T-helper 1 cell treated with Interleukin-12 subunit alpha and Interleukin-12 subunit beta and Interleukin-4 antibody, amounts not matched to agents 30 ng/mL and 1 ng/mL, for 36 hours (primary cell): ENCODE data around the gene RAPH1. TPM values are rescaled to one million over a fixed set of nuclear protein-coding genes. Genes with fewer than 3 reads are reported as not detected.
"Not testable (repeated sequence)": the region's sequence is repeated elsewhere in the genome, so short reads cannot be mapped to it uniquely, and the experiment has no call there.

Source experiments
- intact Hi-C: fragments of 100-400 bp; cut with micrococcal nuclease; formaldehyde crosslinking; loops from one replicate; pipeline ENCODE4 v1.15.1; 2024
- total RNA-seq: library from RNA; stranded (reverse); gene quantifications from 2 replicates; pipeline ENCODE4 v1.2.3, GENCODE V29; 2022

The RAPH1 gene
- total RNA-seq, 1 donor from 2014 or later: 2.8 TPM

- intact Hi-C loops: no loop called here
These were observed 96.6 kb downstream of the RAPH1 start for GRCh38 chr2:203438528-203438927.

- intact Hi-C loops: no loop called here
These were observed 97.6 kb downstream of the RAPH1 start for GRCh38 chr2:203437511-203437910.

GRCh38 chr2:203436496-203436895 is 98.6 kb downstream of the RAPH1 start:
- intact Hi-C loops: no loop called here

- intact Hi-C loops: no loop called here
These were observed 102.3 kb downstream of the RAPH1 start for GRCh38 chr2:203432811-203433210.

- intact Hi-C loops: no loop called here
These were observed 103.5 kb downstream of the RAPH1 start for GRCh38 chr2:203431391-203432185.

GRCh38 chr2:203429643-203430042 is 105.5 kb downstream of the RAPH1 start:
- intact Hi-C loops: not testable (repeated sequence)

GRCh38 chr2:203427061-203427460 is 108.0 kb downstream of the RAPH1 start:
- intact Hi-C loops: no loop called here

GRCh38 chr2:203418271-203418670 is 116.8 kb downstream of the RAPH1 start:
- intact Hi-C loops: no loop called here

- intact Hi-C loops: no loop called here
These were observed 121.3 kb downstream of the RAPH1 start for GRCh38 chr2:203413796-203414195.

- intact Hi-C loops: no loop called here
These were observed 122.4 kb downstream of the RAPH1 start for GRCh38 chr2:203412546-203413331.

- intact Hi-C loops: no loop called here
These were observed 127.6 kb downstream of the RAPH1 start for GRCh38 chr2:203407496-203407895.

- intact Hi-C loops: no loop called here
These were observed 130.1 kb downstream of the RAPH1 start for GRCh38 chr2:203404996-203405395.

GRCh38 chr2:203400805-203401585 is 134.1 kb downstream of the RAPH1 start:
- intact Hi-C loops: no loop called here

- intact Hi-C loops: no loop called here
These were observed 136.1 kb downstream of the RAPH1 start for GRCh38 chr2:203399031-203399430.

- intact Hi-C loops: no loop called here
These were observed 138.4 kb downstream of the RAPH1 start for GRCh38 chr2:203396667-203397066.

GRCh38 chr2:203395858-203396257 is 139.2 kb downstream of the RAPH1 start:
- intact Hi-C loops: no loop called here

- intact Hi-C loops: no loop called here
These were observed 140.4 kb downstream of the RAPH1 start for GRCh38 chr2:203394519-203395227.

- intact Hi-C loops: not testable (repeated sequence)
These were observed 146.9 kb downstream of the RAPH1 start for GRCh38 chr2:203388153-203388552.

- intact Hi-C loops: no loop called here
These were observed 152.1 kb downstream of the RAPH1 start for GRCh38 chr2:203383038-203383437.

GRCh38 chr2:203379156-203379555 is 155.9 kb downstream of the RAPH1 start:
- intact Hi-C loops: no loop called here

- intact Hi-C loops: no loop called here
These were observed 158.9 kb downstream of the RAPH1 start for GRCh38 chr2:203376173-203376572.
